Suppressor macrophage treated with lipopolysaccharide for 1 hour (primary cell): ENCODE measurements around the gene CSTPP1.

Source experiments
- DNase-seq, 3 donors: peaks; one replicate each; pipeline ENCODE4 v3.0.0-alpha.2; 2020 to 2022

Gene CSTPP1

DNA sequence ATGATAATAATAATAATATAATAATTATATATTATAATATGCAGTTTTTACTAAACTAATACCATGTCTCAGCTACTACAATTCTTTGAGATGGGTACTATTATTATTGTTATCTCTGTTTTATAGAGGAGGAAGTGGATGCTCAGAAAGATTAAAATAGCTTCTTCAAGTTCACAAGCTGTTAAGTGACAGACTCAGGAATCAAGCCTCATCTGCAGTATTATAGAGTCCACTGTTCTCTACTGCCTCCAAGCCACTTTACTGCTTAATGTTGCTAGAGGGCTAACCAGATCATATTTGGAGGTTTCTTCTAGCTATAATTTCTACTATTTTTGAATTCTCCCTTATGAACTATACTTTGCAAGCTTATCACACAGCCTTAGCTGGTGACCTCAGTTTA lies 62.7 kb downstream of the CSTPP1 start:
- DNase-seq, result no peak

DNA sequence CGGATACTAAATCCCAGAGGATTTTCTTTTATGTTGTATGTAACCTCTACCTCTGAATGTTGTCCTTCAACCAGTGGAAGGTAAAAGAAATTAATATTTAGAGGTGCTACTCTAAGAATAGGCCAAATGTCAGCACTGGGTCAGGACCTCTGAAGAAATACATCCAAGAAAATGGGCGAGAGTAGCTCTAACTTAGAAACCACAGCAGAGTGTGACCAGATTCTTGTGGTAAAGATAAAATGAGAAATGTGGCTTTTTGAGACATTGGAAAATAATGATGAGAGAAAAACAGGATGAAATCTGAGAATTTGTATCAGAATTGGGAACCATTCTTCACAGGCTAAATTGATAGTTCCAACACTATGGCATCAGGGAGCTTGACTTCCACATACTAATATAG lies 63.5 kb downstream of the CSTPP1 start:
- DNase-seq, result no peak

- DNase-seq, result peak in 2 of 3 donors; percentile 12 to 20
Observed at GRCh38 chr11:47001781-47002181, 65.2 kb downstream of the CSTPP1 start.

- peak in 2 of 3 donors; percentile 3 for DNase-seq
Observed at GRCh38 chr11:47002390-47002789, 65.8 kb downstream of the CSTPP1 start.

- DNase-seq, result peak; percentile 33 to 55 (median 49)
Observed at GRCh38 chr11:47003180-47003877, 66.8 kb downstream of the CSTPP1 start.

- peak; percentile 11 to 28 (median 20) for DNase-seq
Observed at GRCh38 chr11:47004595-47005033, 68.1 kb downstream of the CSTPP1 start.

GRCh38 chr11:47005441-47005840 lies 68.9 kb downstream of the CSTPP1 start:
- DNase-seq, result no peak

DNA sequence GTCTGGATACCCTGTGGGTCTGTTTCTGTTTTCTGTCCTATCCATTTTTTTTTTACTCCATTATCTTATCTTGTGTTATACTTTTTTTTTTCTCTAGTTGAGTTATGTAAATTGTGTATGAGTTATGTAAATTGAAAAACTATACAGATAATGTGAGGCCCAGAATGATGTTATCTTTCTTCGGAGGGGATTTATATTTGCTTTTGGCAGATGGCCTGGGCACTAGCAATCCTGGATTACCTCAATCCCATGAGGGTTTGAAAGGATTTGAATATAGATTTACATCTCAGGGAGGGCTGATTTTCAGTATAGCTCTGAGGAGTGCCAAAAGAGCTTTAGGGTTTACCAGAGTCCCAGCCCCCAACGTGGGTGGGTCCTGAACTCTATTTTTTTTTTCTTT lies 71.0 kb downstream of the CSTPP1 start:
- no peak for DNase-seq

DNA sequence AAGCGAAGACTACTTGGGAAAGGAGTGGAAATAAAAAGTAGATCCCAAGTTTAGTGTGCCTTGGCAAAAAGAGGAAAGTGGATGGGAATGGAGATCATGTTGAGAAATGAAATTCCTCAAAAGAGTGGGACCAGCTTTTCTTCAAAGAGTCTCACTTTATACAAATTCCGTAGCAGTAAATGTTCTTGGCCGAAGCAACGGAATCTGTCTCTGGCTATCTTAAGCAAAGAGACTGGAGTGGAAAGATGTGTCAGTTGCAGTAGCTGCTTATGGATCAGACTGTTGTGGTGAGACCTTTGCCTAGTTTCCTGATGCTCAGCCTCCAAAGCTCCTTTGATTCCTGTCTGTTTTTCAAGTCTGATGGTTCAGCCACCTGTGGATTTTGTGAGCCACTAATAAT lies 73.6 kb downstream of the CSTPP1 start:
- DNase-seq, result no peak

GRCh38 chr11:47014097-47014496 lies 77.5 kb downstream of the CSTPP1 start:
- DNase-seq, result no peak

DNA sequence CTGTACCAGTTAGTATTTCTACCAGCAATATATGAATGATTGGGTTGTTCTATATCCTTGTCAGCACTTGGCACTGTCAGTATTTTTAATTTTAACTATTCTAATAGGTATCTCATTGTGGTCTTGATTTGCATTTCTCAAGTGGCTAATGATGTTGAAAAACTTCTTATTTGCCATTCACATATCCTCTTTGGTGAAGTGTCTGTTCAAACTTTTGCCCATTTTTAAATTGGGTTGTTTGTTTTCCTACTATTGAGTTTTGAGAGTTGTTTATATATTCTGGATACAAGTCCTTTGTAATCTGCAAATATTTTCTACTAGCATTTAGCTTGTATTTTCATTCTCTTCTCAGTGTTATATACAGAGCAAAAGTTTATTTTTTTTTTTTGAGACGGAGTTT lies 82.1 kb downstream of the CSTPP1 start:
- DNase-seq, result no peak

- no peak for DNase-seq
Observed at GRCh38 chr11:47020793-47021526, 84.4 kb downstream of the CSTPP1 start.

GRCh38 chr11:47021527-47021818 lies 84.9 kb downstream of the CSTPP1 start:
- no peak for DNase-seq

- DNase-seq, result no peak
Observed at GRCh38 chr11:47021965-47022364, 85.4 kb downstream of the CSTPP1 start.

DNA sequence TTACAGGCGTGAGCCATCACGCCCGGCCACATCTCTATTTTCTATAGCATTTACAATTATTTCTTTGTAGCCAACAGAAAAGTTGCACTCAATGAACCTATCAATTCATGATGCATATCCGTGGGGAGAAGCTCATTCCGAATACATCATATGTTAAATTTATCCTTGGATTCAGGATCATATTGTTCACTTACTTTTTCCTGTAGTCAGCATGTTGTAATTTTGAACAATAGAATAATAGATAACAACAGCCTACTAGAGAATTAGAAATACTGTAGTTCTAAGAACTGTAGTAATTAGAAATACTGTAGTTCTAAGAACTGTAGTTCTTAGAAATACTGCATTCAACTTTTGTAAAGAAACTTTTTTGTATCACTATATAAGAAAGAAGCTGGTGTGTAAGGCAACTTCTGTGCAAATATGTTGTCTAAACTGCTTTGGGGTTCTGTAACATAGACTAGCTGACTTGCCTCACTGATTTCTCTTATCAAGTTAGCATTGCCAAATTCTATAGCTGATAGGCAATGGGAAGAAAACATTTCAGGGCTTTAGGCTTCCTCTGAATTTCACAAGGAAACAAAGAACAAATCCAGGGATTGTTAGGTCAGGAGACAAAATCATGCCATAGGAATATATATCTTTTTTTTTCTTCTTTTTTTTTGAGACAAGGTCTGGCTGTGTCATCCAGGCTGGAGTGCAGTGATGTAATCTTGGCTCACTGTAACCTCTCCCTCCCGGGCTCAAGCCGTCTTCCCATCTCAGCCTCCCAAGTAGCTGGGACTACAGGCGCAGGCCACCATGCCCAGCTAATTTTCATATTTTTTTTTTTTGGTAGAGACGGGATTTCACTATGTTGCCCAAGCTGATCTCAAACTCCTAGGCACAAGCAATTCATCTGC lies 91.9 kb downstream of the CSTPP1 start:
- DNase-seq, result no peak

- no peak for DNase-seq
Observed at GRCh38 chr11:47033439-47033838, 96.9 kb downstream of the CSTPP1 start.

- no peak for DNase-seq
Observed at GRCh38 chr11:47034091-47034490, 97.5 kb downstream of the CSTPP1 start.

GRCh38 chr11:47035108-47035507 lies 98.5 kb downstream of the CSTPP1 start:
- DNase-seq, result no peak

DNA sequence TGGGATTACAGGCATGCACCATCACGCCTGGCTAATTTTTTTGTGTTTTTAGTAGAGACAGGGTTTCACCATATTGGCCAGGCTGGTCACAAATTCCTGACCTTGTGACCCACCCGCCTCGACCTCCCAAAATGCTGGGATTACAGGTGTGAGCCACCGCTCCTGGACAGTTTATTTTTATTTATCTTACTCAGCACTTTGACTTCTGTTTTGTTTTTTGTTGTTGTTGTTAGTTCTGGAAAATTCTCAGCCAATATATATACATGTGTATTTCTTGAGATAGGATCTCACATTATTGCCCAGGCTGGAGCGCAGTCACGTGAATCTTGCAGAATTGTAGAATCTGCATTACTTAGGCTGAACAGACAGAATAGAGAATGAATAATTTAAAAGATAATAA lies 107.6 kb downstream of the CSTPP1 start:
- no peak for DNase-seq

- no peak for DNase-seq
Observed at GRCh38 chr11:47047972-47048371, 111.4 kb downstream of the CSTPP1 start.

DNA sequence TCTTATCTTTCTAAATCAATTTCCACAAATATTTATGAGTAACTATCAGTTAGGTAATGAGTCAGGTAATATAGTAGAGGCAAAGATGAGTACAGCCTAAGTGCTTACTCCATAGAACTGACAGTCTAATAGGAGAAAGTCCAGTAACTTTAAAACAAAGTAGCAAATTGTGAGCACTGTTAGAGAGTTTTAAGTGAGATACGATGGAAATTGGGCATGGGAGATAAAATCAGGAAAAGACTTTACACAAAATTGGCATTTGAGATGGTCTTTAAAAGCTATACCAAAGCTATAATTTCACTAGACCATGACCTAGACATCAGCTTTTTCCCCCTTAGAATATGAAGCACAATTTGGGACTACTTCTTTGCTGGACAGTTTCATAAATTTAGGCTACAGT lies 113.7 kb downstream of the CSTPP1 start:
- no peak for DNase-seq

GRCh38 chr11:47051217-47051616 lies 114.7 kb downstream of the CSTPP1 start:
- peak; percentile 17 to 23 (median 18) for DNase-seq

GRCh38 chr11:47052165-47052564 lies 115.6 kb downstream of the CSTPP1 start:
- no peak for DNase-seq

- DNase-seq, result no peak
Observed at GRCh38 chr11:47052576-47052975, 116.0 kb downstream of the CSTPP1 start.
